ENCODE results near the gene GRIN1. TPM values are rescaled to one million over a fixed set of nuclear protein-coding genes. Genes with fewer than 3 reads are reported as not detected.
A peak's percentile ranks its signal among the peaks of the same experiment; 100 is the strongest.

The GRIN1 gene
- total and polyA plus RNA-seq, 2 of the 8 experiments (the other 6 are each of a cell fraction or from before 2014, with no cell fraction given) = 0.48 to 2.1 TPM

DNA sequence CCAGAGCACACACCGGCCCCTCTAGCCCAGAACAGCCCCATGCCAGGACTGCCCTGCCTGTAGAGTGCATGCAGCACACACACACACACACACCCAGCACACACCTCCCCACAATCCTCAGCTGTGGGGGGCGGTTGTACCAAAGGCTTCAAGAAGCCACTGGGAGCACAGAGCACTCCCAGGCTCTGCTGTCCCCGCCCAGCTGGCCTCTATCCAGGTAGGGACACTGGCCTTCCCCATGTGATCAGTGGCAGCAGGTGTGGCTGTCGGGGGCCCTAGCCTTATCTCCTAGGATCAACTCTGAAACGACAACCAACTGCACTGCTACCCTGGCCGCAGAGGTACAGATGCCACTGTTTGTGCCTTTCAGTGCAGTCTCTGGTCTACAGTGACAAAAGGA is 47.4 kb downstream of the GRIN1 start:
- peaks cover 8% of the 10 kb centered on the region; the same call in 1 of the 2 replicates for H3K23me2 ChIP-seq (ENCODE audit: low read depth, low read length)
- H3K4me1 ChIP-seq (replicated peaks in 1 of 4; ENCODE audit: control insufficient read depth in 3 of 4, insufficient read depth in 4 of 4, low read length in 3 of 4) = peaks cover 0 to 17% (median 6%) of the 10 kb centered on the region in 4 experiments; a peak in 5 of 7 replicates
- H3K36me3 ChIP-seq (ENCODE audit: control insufficient read depth in 2 of 4, insufficient read depth in 4 of 4, low read length in 3 of 4) = peaks cover 3 to 24% (median 11%) of the 10 kb centered on the region in 4 experiments; a peak in 7 of 8 replicates
- H3K14ac ChIP-seq (ENCODE audit: insufficient read length) = no peak overlapping the region
- POLR2A ChIA-PET (ENCODE audit: partially characterized antibody) = interaction anchor here (1.2 to 11.0 kb wide), 2 partner anchors 20 to 44 kb away, joined by 3 to 107 read pairs; partner anchors contain the start of genes NDOR1 and TMEM203
- no peak overlapping the region for H3K27ac ChIP-seq (ENCODE audit: low read depth, low read length)
- H3K27me3 ChIP-seq (replicated peaks in 1 of 4; ENCODE audit: control insufficient read depth in 3 of 4, extremely low read depth in 1 of 4, insufficient read depth in 3 of 4, low read length in 3 of 4) = no peaks in the 10 kb centered on the region; a peak in 1 of 7 replicates
- H3K9ac ChIP-seq (replicated peaks in 1 of 4; ENCODE audit: extremely low read depth in 1 of 4, low read depth in 3 of 4, low read length in 3 of 4) = no peak overlapping the region
- no peak for DNase-seq (ENCODE audit: low read depth in 1 of 2, low spot score in 2 of 2)
- H4K8ac ChIP-seq (ENCODE audit: extremely low read depth, insufficient read depth, low read length) = no peak overlapping the region
- H3K9me3 ChIP-seq (ENCODE audit: insufficient read depth in 2 of 2, low read depth in 1 of 2, low read length in 1 of 2) = no peaks in the 10 kb centered on the region
- peaks cover 0 to 30% of the 10 kb centered on the region in 2 experiments; a peak in 2 of 4 replicates for H3K79me2 ChIP-seq (ENCODE audit: control insufficient read depth in 1 of 2, insufficient read depth in 2 of 2, low read length in 2 of 2)
- no peak overlapping the region for H2BK5ac ChIP-seq (ENCODE audit: low read depth, low read length)
- no peak overlapping the region for H2AK5ac ChIP-seq (ENCODE audit: low read depth, low read length)
- peaks cover 4 to 29% of the 10 kb centered on the region in 2 experiments for H4K20me1 ChIP-seq (replicated peaks in 1 of 2; ENCODE audit: control insufficient read depth in 1 of 2, insufficient read depth in 2 of 2, low read length in 2 of 2)
- CTCF ChIA-PET (ENCODE audit: partially characterized antibody) = interaction anchor here (1.0 to 14.0 kb wide), 3 partner anchors 9 to 43 kb away, joined by 3 to 204 read pairs (median 47); partner anchors contain the start of genes CYSRT1, RNF208, RNF224 and SLC34A3
- H2AFZ ChIP-seq (ENCODE audit: low read length) = no peak overlapping the region
- no peak overlapping the region for H4K91ac ChIP-seq (replicated peaks; ENCODE audit: insufficient read length, low read length)
- 85% methylated on average over 6 of the region's 6 CpGs; no CpG with 5 or more reads in 1 of the 2 experiments for WGBS, 2 experiments (ENCODE audit: extremely low coverage in 1 of 2, insufficient coverage in 1 of 2, insufficient read length in 1 of 2, insufficient replicate concordance in 2 of 2, low coverage in 1 of 2, low lambda C conversion rate in 2 of 2, missing lambda C conversion rate in 1 of 2)
- H3K23ac ChIP-seq (ENCODE audit: insufficient read length) = no peak overlapping the region
- TF ChIP-seq, protein P1, sequence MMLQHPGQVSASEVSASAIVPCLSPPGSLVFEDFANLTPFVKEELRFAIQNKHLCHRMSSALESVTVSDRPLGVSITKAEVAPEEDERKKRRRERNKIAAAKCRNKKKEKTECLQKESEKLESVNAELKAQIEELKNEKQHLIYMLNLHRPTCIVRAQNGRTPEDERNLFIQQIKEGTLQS (IDR thresholded peaks at IDR 0.05; ENCODE audit: insufficient read depth, low read depth, low read length) = no peak
- peak overlapping the region in 1 of 2 experiments; percentile 83; a peak in 1 of 4 replicates for H3K4me2 ChIP-seq (ENCODE audit: insufficient read depth in 1 of 2, low read depth in 2 of 2, low read length in 2 of 2)
- no peak for FAIRE-seq
- H3K79me1 ChIP-seq (ENCODE audit: low read depth, low read length) = peaks cover 5% of the 10 kb centered on the region
- H2BK20ac ChIP-seq (ENCODE audit: low read length) = no peak overlapping the region
- no peak overlapping the region for H2BK15ac ChIP-seq (ENCODE audit: low read length)
- no peak overlapping the region for H2BK120ac ChIP-seq (replicated peaks; ENCODE audit: low read depth, low read length)
- H3K4ac ChIP-seq (replicated peaks; ENCODE audit: insufficient read length, low read depth, low read length) = no peak overlapping the region
- no peak overlapping the region for H3K56ac ChIP-seq (replicated peaks; ENCODE audit: insufficient read length, low read depth, low read length)
- no peak overlapping the region for H2BK12ac ChIP-seq (ENCODE audit: low read depth, low read length)
- no peak overlapping the region for H3K18ac ChIP-seq (ENCODE audit: extremely low read depth, low read length)
- no peak overlapping the region for H3K4me3 ChIP-seq (ENCODE audit: extremely low read depth in 1 of 4, insufficient read depth in 2 of 4, low read depth in 3 of 4, low read length in 4 of 4)
- no peak overlapping the region for H4K5ac ChIP-seq (ENCODE audit: insufficient read length, low read depth, low read length)

Measured in H1 (cell line).